Measurements from ENCODE around the gene TMEM114.

- TF ChIP-seq GATA2 (IDR thresholded peaks at IDR 0.05; ENCODE audit: low read depth, low read length), result no peak
- TF ChIP-seq GATA3 (IDR thresholded peaks at IDR 0.05; ENCODE audit: low read depth, low read length), result no peak
Observed at GRCh38 chr16:8631818-8632465, 41.6 kb upstream of the TMEM114 start.

Measured in SH-SY5Y (cell line).